Measurements from ENCODE around the gene IGSF3.

DNA sequence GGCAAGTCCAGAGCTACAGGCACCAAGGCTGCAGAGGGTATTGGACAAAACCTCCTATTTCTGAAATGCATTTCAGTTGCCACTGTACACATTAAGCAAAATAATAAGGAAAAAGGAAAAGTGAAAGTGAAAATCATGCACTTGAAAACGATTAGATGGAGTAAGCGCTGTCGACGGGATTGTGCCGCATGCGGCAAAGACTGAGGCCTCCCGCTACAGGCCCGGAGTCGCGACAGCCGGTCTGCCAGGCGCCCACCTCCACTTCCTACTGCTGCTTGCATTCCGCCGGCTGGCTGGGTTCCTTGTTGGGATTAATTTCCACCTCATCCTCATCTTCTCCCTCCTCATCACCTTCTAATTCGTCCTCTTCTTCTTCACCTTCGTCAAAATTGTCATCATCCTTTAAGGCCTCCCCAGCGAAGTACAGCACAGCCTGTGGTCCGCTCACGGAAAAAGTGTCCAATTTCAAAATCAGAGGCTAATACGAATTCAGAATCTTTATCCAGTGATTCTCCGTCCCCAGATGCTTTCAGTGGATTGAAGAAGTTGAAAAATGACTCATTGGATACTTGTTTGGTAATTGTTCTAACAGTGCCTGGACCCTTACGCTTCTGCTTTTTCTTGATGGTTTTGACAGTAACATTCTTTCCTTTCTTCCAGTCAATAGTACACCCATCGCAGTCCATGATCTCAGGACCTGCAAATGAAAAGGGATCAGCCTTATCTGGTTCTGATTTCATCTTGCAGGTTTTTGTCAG is 134.7 kb downstream of the IGSF3 start:
- TF ChIP-seq, protein P1, sequence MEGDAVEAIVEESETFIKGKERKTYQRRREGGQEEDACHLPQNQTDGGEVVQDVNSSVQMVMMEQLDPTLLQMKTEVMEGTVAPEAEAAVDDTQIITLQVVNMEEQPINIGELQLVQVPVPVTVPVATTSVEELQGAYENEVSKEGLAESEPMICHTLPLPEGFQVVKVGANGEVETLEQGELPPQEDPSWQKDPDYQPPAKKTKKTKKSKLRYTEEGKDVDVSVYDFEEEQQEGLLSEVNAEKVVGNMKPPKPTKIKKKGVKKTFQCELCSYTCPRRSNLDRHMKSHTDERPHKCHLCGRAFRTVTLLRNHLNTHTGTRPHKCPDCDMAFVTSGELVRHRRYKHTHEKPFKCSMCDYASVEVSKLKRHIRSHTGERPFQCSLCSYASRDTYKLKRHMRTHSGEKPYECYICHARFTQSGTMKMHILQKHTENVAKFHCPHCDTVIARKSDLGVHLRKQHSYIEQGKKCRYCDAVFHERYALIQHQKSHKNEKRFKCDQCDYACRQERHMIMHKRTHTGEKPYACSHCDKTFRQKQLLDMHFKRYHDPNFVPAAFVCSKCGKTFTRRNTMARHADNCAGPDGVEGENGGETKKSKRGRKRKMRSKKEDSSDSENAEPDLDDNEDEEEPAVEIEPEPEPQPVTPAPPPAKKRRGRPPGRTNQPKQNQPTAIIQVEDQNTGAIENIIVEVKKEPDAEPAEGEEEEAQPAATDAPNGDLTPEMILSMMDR (conservative IDR thresholded peaks at IDR 0.05; ENCODE audit: low read depth, low read length), result no peak
- no peak for TF ChIP-seq EZH2 (IDR thresholded peaks at IDR 0.05; ENCODE audit: borderline replicate concordance, low read depth, low read length, poor library complexity, severe bottlenecking)

All from A673 (cell line).